ENCODE measurements around the gene CDR2L. TPM values are rescaled to one million over a fixed set of nuclear protein-coding genes. Genes with fewer than 3 reads are reported as not detected.

Gene CDR2L
- total RNA-seq, 1 experiment from 2014 or later: 31.0 TPM

DNA sequence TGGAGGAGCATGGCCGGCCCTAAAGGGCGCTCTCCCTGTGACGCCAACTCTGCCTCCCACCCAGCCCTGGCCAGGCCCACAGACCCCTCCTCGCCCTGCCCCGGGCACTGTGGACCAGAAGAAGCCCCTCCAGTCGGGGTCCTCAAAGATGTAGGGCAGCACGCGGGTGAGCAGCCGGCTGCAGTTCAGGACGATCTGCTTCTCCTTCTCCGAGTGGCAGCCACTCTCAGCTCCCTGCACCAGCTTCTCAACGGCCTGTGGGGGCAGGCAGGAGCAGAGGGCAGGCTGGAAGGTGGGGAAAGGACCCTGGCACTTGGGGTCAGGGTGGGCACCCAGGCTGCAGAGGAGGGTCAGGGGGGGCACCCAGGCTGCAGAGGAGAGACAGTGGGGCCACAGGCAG lies 23.8 kb upstream of the CDR2L start:
- no peak overlapping the region for H3K4me3 Mint-ChIP-seq
- no peak for DNase-seq (ENCODE audit: low spot score)
- no peaks in the 10 kb centered on the region for H3K9me3 Mint-ChIP-seq
- H3K4me1 Mint-ChIP-seq: peaks cover 13% of the 10 kb centered on the region
- POLR2A ChIA-PET: no interaction called here
- H3K27me3 Mint-ChIP-seq (ENCODE audit: low read depth): peaks cover 13% of the 10 kb centered on the region
- H3K27ac Mint-ChIP-seq: peak overlapping the region; percentile 65; the same call in 1 of the 2 replicates
- ATAC-seq: peak; percentile 44
- H3K36me3 Mint-ChIP-seq: no peaks in the 10 kb centered on the region
- TF ChIP-seq RELA (CRISPR knock-in tag; IDR thresholded peaks at IDR 0.05; ENCODE audit: borderline replicate concordance): no peak
- TF ChIP-seq, protein P1, sequence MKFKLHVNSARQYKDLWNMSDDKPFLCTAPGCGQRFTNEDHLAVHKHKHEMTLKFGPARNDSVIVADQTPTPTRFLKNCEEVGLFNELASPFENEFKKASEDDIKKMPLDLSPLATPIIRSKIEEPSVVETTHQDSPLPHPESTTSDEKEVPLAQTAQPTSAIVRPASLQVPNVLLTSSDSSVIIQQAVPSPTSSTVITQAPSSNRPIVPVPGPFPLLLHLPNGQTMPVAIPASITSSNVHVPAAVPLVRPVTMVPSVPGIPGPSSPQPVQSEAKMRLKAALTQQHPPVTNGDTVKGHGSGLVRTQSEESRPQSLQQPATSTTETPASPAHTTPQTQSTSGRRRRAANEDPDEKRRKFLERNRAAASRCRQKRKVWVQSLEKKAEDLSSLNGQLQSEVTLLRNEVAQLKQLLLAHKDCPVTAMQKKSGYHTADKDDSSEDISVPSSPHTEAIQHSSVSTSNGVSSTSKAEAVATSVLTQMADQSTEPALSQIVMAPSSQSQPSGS (CRISPR knock-in tag; IDR thresholded peaks at IDR 0.05; ENCODE audit: borderline replicate concordance, low read depth): no peak
- CTCF ChIA-PET: interaction anchor here (0.6 to 4.9 kb wide), 32 partner anchors 8 to 238 kb away, joined by 3 to 139 read pairs (median 4); partner anchors contain the start of genes CDR2L, FDXR, HID1 and MRPL58

DNA sequence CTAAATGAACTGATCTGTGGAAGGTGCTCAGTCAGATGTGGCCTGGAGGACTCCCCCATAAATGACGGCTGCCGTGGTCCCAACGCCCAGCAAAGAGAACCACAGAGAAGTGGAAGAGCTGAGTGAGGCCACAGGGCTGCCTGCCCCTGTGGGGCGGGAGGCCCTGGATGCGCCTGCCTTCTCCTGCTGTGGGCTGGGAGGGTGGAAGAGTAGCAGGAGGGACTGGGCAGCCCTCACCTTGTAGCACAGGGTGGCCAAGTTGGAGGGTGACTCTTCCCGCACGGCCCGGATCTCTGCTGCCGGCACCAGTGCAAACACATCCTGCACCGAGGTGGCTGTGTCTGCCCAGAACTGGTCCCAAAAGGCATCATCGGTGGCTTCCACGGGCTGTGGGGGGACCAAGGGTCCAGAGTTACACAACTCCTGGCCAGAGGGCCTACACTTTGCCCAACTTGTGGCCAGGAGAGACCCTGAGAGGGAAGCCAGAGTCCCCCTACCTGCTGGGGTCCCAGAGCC lies 23.1 kb upstream of the CDR2L start:
- H3K27ac Mint-ChIP-seq: no peak overlapping the region
- CTCF ChIA-PET: interaction anchor here (0.9 to 4.9 kb wide), 24 partner anchors 8 to 237 kb away, joined by 3 to 139 read pairs (median 5); partner anchors contain the start of genes CDR2L, FDXR, HID1 and MRPL58
- H3K4me1 Mint-ChIP-seq: peaks cover 17% of the 10 kb centered on the region
- H3K27me3 Mint-ChIP-seq (ENCODE audit: low read depth): peaks cover 11% of the 10 kb centered on the region
- no peak for TF ChIP-seq ELF4 (CRISPR knock-in tag; IDR thresholded peaks at IDR 0.05; ENCODE audit: low read depth)
- TF ChIP-seq GABPB1 (CRISPR knock-in tag; IDR thresholded peaks at IDR 0.05): no peak
- TF ChIP-seq, protein P2, sequence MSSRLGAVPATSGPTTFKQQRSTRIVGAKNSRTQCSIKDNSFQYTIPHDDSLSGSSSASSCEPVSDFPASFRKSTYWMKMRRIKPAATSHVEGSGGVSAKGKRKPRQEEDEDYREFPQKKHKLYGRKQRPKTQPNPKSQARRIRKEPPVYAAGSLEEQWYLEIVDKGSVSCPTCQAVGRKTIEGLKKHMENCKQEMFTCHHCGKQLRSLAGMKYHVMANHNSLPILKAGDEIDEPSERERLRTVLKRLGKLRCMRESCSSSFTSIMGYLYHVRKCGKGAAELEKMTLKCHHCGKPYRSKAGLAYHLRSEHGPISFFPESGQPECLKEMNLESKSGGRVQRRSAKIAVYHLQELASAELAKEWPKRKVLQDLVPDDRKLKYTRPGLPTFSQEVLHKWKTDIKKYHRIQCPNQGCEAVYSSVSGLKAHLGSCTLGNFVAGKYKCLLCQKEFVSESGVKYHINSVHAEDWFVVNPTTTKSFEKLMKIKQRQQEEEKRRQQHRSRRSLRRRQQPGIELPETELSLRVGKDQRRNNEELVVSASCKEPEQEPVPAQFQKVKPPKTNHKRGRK (CRISPR knock-in tag; IDR thresholded peaks at IDR 0.05; ENCODE audit: borderline replicate concordance): no peak
- TF ChIP-seq, protein P3, sequence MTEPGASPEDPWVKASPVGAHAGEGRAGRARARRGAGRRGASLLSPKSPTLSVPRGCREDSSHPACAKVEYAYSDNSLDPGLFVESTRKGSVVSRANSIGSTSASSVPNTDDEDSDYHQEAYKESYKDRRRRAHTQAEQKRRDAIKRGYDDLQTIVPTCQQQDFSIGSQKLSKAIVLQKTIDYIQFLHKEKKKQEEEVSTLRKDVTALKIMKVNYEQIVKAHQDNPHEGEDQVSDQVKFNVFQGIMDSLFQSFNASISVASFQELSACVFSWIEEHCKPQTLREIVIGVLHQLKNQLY (CRISPR knock-in tag; IDR thresholded peaks at IDR 0.05): no peak
- no peak for TF ChIP-seq OVOL2 (CRISPR knock-in tag; IDR thresholded peaks at IDR 0.05; ENCODE audit: borderline replicate concordance)
- no peak for TF ChIP-seq ZNF232 (CRISPR knock-in tag; IDR thresholded peaks at IDR 0.05)
- TF ChIP-seq RELA (CRISPR knock-in tag; IDR thresholded peaks at IDR 0.05; ENCODE audit: borderline replicate concordance): no peak
- no peak for TF ChIP-seq MYBL2 (CRISPR knock-in tag; IDR thresholded peaks at IDR 0.05)
- TF ChIP-seq, protein P4, sequence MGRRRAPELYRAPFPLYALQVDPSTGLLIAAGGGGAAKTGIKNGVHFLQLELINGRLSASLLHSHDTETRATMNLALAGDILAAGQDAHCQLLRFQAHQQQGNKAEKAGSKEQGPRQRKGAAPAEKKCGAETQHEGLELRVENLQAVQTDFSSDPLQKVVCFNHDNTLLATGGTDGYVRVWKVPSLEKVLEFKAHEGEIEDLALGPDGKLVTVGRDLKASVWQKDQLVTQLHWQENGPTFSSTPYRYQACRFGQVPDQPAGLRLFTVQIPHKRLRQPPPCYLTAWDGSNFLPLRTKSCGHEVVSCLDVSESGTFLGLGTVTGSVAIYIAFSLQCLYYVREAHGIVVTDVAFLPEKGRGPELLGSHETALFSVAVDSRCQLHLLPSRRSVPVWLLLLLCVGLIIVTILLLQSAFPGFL (CRISPR knock-in tag; IDR thresholded peaks at IDR 0.05; ENCODE audit: borderline replicate concordance): no peak
- no peak for TF ChIP-seq FOXJ3 (CRISPR knock-in tag; IDR thresholded peaks at IDR 0.05; ENCODE audit: borderline replicate concordance)
- no peak for TF ChIP-seq ZNF263 (CRISPR knock-in tag; IDR thresholded peaks at IDR 0.05; ENCODE audit: low read depth)
- TF ChIP-seq, protein P5, sequence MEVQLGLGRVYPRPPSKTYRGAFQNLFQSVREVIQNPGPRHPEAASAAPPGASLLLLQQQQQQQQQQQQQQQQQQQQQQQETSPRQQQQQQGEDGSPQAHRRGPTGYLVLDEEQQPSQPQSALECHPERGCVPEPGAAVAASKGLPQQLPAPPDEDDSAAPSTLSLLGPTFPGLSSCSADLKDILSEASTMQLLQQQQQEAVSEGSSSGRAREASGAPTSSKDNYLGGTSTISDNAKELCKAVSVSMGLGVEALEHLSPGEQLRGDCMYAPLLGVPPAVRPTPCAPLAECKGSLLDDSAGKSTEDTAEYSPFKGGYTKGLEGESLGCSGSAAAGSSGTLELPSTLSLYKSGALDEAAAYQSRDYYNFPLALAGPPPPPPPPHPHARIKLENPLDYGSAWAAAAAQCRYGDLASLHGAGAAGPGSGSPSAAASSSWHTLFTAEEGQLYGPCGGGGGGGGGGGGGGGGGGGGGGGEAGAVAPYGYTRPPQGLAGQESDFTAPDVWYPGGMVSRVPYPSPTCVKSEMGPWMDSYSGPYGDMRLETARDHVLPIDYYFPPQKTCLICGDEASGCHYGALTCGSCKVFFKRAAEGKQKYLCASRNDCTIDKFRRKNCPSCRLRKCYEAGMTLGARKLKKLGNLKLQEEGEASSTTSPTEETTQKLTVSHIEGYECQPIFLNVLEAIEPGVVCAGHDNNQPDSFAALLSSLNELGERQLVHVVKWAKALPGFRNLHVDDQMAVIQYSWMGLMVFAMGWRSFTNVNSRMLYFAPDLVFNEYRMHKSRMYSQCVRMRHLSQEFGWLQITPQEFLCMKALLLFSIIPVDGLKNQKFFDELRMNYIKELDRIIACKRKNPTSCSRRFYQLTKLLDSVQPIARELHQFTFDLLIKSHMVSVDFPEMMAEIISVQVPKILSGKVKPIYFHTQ (CRISPR knock-in tag; IDR thresholded peaks at IDR 0.05): no peak
- no peak for TF ChIP-seq ZNF317 (CRISPR knock-in tag; IDR thresholded peaks at IDR 0.05; ENCODE audit: borderline replicate concordance, low read depth)
- no peak for TF ChIP-seq SMAD3 (CRISPR knock-in tag; IDR thresholded peaks at IDR 0.05; ENCODE audit: borderline replicate concordance)
- TF ChIP-seq CBFB (CRISPR knock-in tag; IDR thresholded peaks at IDR 0.05; ENCODE audit: low read depth): no peak
- TF ChIP-seq, protein P6, sequence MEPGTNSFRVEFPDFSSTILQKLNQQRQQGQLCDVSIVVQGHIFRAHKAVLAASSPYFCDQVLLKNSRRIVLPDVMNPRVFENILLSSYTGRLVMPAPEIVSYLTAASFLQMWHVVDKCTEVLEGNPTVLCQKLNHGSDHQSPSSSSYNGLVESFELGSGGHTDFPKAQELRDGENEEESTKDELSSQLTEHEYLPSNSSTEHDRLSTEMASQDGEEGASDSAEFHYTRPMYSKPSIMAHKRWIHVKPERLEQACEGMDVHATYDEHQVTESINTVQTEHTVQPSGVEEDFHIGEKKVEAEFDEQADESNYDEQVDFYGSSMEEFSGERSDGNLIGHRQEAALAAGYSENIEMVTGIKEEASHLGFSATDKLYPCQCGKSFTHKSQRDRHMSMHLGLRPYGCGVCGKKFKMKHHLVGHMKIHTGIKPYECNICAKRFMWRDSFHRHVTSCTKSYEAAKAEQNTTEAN (CRISPR knock-in tag; IDR thresholded peaks at IDR 0.05): no peak
- no peaks in the 10 kb centered on the region for H3K36me3 Mint-ChIP-seq
- H3K4me3 Mint-ChIP-seq: no peak overlapping the region
- ATAC-seq: no peak
- H3K9me3 Mint-ChIP-seq: no peaks in the 10 kb centered on the region
- no peak for DNase-seq (ENCODE audit: low spot score)
- POLR2A ChIA-PET: no interaction called here

Data from WTC11 (cell line).